GM21786 (cell line): ENCODE measurements around the gene GGT7.
"Not testable (repeated sequence)": the region's sequence is repeated elsewhere in the genome, so short reads cannot be mapped to it uniquely, and the experiment has no call there.

Source experiments
- ATAC-seq: cut with Tn5 transposase; IDR thresholded peaks from one replicate; pipeline ENCODE4 v1.9.1; 2021; ENCODE audit not compliant: unreplicated experiment

Gene GGT7

DNA sequence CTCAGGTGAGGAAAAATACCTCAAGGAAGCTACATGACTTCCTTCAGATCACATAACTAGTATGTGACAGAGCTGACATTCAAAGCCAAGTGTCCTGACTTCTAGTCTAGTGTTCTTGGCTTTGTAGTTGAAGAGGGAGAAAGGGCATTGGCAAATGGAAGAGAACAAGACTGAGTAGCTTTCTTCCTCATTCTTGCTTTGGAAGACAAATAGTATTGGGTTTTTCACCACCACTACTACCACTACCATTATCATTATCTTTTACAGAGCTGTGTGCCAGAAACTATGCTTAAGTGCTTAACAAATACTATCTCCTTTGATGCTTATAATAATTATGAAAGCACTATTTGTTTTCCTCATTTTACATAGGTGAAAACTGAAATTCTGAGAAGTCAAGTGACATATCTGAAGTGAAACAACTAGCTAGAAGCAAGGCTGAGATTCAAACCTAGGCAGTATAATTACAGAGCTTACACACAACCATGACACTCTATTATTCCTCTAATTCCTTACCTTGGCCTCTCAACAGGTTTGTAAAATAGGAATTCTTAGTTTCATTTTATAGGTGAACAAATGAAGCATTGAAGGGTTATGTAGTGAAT, 10.5 kb upstream of the GGT7 start:
- ATAC-seq = no peak

GRCh38 chr20:34881689-34882088, 9.0 kb upstream of the GGT7 start:
- no peak for ATAC-seq

DNA sequence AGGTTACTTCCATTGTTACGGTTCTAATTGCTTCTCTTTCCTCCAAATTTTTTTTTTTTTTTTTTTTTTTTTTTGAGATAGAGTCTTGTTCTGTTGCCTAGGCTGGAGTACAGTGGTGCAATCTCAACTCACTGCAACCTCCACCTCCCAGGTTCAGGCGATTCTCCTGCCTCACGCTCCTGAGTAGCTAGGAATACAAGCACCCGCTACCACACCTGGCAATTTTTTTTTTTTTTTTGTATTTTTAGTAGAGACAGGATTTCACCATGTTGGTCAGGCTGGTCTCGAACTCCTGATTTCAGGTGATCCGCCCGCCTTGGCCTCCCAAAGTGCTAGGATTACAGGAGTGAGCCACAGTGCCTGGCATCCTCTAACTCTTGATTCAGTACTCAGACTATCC, 8.3 kb upstream of the GGT7 start:
- ATAC-seq = not testable (repeated sequence)

- ATAC-seq = no peak
Measured at GRCh38 chr20:34880215-34880850, 7.7 kb upstream of the GGT7 start.

GRCh38 chr20:34876406-34877282, 4.0 kb upstream of the GGT7 start, which contains the start of gene ACSS2:
ACSS2 (plus strand) TSS chr20:34876612; CDS start chr20:34876646, 34 bp downstream.
- no peak for ATAC-seq

- peak; percentile 49 for ATAC-seq
Measured at GRCh38 chr20:34875642-34876405, 3.2 kb upstream of the GGT7 start.

DNA sequence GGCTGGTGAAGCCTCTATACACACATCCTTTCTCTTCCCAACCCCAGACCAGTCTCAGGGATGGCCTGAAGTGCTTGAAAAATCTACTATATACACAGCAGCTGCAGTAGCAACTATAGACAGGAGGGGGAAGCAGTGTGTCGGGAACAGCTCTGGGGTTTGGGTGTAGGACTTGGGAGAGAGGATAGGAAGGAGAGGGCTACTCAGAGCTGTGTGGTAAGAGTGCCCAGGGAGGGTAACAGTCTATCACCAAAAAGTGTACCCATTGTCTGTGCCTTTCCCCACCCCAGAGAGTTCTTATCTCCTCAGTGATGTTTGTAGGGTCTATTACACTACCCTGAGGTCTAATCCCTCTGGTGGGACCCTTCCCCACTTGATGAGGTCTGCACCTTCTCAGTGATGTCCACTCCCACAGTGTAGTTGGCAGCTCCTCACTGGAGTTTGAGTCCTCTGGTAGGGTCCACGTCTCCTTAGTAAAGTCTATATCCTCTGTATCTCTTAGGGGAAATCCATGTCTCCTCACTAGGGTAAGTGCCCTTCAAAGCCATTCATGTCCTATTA, 1.5 kb upstream of the GGT7 start:
- ATAC-seq = no peak

DNA sequence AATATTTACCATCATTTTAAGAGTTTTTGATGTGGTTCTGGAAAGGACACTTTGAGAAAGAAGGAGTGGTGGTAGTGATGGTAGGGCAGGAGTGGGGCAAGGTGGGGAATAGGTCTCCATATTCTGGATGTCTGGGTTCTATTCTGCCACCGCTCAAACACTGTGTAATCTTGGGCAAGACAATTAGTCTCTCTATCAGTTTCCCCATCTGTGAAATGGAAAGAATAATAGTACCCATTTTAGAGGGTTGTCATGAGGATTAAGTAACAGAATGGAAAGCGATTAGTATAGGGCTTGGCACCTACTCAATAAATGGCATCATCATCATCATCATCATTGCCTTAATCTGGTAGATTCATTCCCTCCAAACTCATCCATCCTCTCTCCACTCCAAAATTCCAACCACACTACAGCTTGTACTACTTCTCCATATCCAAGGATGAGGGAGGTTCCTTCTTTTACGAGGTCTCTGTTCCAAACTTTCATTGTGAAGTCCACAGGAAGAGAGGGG, 982 bp upstream of the GGT7 start:
- ATAC-seq = no peak

DNA sequence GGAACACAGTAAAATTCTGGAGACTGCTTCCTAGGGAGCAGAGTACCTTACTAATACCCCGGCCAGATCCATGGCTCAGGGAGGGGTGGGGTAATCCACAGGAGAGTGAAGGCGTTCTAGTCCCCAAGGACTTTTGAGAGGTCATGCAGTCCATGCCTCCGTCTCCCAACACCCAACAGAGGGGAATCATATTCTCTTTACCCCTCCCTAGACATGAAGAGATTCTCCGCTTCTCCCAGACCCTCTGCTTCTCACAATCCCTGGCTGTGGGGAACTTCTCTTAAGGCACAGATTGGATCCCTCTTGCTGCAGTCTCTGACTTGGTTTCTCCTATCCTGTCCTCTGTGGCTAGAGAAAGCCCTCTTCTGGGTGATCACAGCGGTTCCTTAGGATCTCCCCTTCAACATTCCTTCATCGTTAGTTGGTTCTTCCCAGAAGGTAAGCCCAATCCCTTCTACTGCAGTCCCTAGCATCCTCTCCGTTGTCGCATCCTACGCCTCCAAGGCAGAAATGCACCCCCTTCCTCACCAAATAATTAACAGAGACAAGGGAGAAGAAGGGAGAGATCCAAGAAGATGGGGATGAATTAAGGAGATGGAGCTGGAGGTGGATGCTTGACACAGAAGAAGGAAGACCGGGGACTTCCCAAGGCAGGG, 562 bp downstream of the GGT7 start:
- no peak for ATAC-seq

GRCh38 chr20:34871320-34871926, 1.2 kb downstream of the GGT7 start:
- ATAC-seq = no peak

DNA sequence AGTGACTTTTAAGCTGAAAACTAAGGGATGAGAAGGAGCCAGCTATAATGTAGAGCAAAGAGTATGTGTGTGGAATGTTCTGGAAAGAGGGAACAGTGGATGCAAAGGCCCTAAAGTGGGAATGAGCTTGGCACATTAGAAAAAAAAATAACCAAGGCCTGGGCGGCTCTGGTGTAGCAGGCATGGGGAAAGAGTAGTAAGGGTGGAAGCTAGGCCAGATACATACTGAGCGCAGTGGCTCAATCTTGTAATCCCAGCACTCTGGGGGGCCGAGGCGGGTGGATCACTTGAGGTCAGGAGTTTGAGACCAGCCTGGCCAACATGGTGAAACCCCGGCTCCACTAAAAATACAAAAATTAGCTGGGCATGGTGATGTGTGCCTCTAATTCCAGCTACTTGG, 8.4 kb downstream of the GGT7 start:
- ATAC-seq = no peak

DNA sequence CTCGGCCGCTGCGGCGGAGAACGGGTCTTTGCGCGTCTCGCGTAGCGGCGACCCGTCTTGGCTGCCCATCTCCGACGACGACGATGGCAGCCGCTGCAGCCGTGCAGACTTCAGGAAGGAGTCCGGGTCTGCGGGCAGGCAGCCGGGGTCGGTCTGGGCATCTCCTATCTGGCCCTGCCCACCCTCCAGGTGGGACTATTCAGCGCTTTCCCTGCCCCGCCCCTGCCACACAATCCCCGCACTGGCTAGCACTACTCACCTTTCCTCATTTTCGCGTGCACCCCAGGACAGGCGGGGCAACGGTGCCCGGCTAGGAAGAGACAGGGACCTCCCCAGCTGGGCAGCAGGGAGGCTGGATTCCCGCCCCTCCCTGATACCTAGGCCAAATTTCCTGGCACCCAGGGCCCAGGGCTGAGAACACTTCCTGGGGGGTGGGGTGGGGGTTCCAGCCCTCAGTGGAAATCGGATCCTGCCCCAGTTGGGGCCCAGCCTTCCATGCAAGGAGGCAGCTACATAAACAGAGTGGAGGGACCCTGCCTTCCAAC, 9.2 kb downstream of the GGT7 start:
- ATAC-seq = no peak

DNA sequence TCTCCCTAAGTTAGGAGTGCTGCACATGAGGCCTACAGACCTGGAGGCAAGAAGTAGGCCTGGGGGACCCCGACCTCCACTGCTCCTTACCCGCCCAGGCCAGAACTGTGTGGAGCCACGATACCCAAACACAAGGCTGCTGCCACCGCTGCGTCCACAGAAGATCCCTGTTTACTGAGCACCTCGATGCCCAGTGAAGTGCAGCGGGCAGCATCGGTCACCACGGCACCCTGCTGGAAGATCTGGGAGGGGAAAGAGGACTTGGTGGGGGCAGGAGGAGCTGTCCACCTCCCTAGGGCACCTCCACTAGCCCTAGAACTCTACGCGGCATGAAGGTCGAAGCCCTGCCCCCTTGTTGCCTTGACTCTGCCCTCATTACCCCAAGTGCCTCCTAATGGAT, 9.9 kb downstream of the GGT7 start:
- ATAC-seq = no peak

DNA sequence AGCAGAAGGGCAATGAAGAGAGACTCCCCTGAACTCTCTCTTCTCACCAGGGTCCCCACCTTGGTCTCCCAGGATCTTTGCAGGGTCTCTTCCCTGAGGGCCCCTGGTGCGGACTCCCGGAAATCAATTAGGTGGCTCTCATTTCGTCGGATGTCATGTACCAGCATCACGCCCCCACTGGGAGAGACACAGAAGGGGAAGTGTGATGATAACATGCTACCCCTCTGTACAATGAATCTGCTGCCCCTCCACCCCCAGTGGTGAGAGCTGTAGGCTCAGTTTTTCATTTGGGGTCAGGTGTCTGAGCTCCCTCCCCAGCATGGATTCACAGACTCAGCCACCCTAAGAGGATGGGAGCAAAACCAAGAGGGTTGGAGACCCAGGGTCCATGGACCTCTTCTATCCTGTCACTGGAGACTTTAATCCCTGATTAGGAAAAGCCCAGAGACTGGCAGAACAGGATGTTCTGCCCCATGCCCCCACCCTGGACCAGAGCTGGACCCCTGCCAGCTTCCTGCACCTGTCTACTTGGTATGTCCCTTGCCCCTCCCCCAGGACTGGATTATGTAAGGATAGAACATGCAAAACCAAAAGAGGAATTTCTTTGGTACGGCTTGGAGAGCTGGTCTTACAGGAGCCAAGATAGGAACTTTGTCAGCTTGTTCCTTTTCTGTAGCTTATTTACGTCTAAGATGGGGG, 11.1 kb downstream of the GGT7 start:
- no peak for ATAC-seq

DNA sequence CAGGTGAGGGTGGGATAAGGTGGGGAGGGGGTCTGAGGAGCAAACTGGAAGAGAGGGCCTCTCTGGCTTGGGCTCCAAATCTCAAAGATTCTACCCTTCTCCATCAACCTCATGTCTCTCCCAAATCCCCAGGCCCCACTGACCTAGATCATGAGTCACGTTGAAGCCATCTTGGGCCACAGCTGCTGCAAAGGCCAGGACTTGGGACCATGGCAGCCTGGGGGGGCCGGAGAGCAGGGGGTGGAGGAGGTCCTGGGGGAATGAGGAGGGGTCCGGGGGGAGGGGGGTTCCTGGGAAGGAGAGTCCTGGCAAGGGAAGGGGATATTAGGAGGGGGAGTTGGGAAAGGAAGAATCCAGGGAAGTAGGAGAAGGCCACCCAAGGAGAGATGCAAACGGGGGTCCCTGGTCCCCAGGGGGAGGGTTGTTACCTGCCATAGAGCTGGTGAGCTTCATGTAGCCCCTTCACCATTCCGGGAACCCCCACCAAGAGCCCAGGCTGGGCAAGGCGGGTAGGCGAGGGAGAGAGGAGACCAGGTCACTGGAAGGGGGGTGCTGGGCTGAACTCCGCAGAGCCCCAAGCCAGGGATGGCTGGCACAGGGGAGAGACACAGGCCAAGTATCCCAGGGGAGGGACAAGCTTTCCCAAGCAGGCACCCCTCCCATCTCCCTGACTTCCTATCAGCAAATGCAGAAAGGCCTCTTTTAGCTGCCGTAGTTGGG, 12.7 kb downstream of the GGT7 start:
- ATAC-seq = no peak

DNA sequence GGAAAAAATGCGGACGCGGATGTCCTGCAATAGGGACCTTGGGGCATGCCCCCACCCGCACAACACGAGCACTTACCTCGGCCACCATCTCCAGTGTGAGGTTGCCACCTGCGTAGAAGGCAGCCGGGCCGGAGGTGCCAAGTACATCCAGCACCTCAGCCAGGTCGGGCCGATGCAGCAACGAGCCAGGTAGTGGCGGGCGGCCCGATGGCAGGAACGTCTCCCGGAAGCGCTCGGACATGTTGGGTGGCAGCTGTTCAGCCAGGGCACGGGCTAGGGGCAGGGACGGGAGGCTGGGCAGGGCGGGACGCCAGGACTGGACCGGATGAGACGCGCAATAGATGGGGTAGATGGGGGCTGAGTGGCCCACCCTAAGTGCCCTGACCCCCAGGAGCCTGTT, 13.3 kb downstream of the GGT7 start:
- ATAC-seq = no peak

DNA sequence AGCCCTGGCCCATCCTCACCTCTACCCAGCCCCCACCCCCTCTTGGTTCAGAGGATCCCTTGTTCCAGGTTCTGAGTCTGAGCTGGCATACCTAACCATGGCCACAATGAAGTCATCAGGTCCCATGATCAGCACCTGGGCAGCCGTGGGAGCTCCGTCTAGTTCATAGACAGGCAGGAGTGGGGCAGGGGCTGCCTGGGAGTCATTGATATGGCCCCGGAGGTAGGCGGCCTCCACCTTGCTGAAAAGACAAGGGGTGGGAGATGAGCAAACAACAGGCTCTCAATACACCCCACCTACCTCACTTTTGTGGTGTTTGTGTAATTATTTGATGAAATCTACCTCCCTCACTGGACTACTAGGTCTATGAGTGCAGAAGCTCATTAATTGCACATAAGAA, 20.4 kb downstream of the GGT7 start:
- ATAC-seq = no peak

GRCh38 chr20:34850969-34851368, 21.7 kb downstream of the GGT7 start:
- no peak for ATAC-seq
